ENCODE measurements around the gene GRID1.

GRCh38 chr10:86215046-86215445 lies 151.5 kb downstream of the GRID1 start:
- TF ChIP-seq, protein P1, sequence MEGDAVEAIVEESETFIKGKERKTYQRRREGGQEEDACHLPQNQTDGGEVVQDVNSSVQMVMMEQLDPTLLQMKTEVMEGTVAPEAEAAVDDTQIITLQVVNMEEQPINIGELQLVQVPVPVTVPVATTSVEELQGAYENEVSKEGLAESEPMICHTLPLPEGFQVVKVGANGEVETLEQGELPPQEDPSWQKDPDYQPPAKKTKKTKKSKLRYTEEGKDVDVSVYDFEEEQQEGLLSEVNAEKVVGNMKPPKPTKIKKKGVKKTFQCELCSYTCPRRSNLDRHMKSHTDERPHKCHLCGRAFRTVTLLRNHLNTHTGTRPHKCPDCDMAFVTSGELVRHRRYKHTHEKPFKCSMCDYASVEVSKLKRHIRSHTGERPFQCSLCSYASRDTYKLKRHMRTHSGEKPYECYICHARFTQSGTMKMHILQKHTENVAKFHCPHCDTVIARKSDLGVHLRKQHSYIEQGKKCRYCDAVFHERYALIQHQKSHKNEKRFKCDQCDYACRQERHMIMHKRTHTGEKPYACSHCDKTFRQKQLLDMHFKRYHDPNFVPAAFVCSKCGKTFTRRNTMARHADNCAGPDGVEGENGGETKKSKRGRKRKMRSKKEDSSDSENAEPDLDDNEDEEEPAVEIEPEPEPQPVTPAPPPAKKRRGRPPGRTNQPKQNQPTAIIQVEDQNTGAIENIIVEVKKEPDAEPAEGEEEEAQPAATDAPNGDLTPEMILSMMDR (IDR thresholded peaks at IDR 0.05 in 8 of 11, conservative IDR thresholded peaks at IDR 0.05 in 3 of 11): no peak
- TF ChIP-seq POLR2AphosphoS5 (IDR thresholded peaks at IDR 0.05): no peak
- TF ChIP-seq POLR2A (IDR thresholded peaks at IDR 0.05): no peak
